SU-DHL-6 (cell line): ENCODE results near the gene HEATR5A.

Source experiments
- H2AFZ ChIP-seq: fragments of 200-600 bp; sonication (generic); 2 replicates; pipeline ENCODE4 v1.6.1; 2014; ENCODE audit warnings: low read depth, mild to moderate bottlenecking, moderate library complexity, mixed read lengths, antibody characterized with exemption, low read length; ENCODE audit not compliant: severe bottlenecking
- H3F3A ChIP-seq: fragments of 200-600 bp; shearing (Covaris generic); 2 replicates; pipeline ENCODE4 v1.6.0; 2016; ENCODE audit warnings: antibody characterized with exemption, mild to moderate bottlenecking; ENCODE audit not compliant: insufficient read depth
- H3K27ac ChIP-seq: fragments of 200-600 bp; sonication (generic); 2 replicates; pipeline ENCODE4 v1.5.1; 2016; ENCODE audit warnings: low read depth, mild to moderate bottlenecking, low read length, moderate library complexity, mixed read lengths
- H3K27me3 ChIP-seq: fragments of 200-600 bp; sonication (generic), shearing (Covaris generic); 2 replicates; pipeline ENCODE4 v1.6.0; 2014; ENCODE audit warnings: mild to moderate bottlenecking, low read length
- H3K36me3 ChIP-seq: fragments of 200-600 bp; sonication (generic); 2 replicates; pipeline ENCODE4 v1.6.1; 2014; ENCODE audit warnings: mild to moderate bottlenecking, low read length, mixed read lengths
- H3K4me2 ChIP-seq: fragments of 300-600, 200-600 bp; shearing (Covaris generic), sonication (generic); 2 replicates; pipeline ENCODE4 v1.6.0; 2014; ENCODE audit warnings: low read length, low read depth, mild to moderate bottlenecking; ENCODE audit not compliant: poor library complexity, severe bottlenecking
- H3K4me3 ChIP-seq: fragments of 200-600 bp; sonication (generic); 2 replicates; pipeline ENCODE4 v1.5.1; 2014; ENCODE audit warnings: antibody characterized with exemption, low read length, mild to moderate bottlenecking, mixed read lengths; ENCODE audit not compliant: insufficient read depth, poor library complexity, severe bottlenecking
- H3K79me2 ChIP-seq: fragments of 200-600 bp; sonication (generic); 2 replicates; pipeline ENCODE4 v1.6.1; 2014; ENCODE audit warnings: mild to moderate bottlenecking, low read length, moderate library complexity; ENCODE audit not compliant: insufficient read depth
- H3K9ac ChIP-seq: fragments of 200-600 bp; sonication (generic); 2 replicates; pipeline ENCODE4 v1.7.0; 2014; ENCODE audit warnings: mild to moderate bottlenecking, low read length
- H3K9me2 ChIP-seq: fragments of 200-600 bp; sonication (generic); replicated peaks from 2 replicates; pipeline ENCODE4 v1.6.1; 2014; ENCODE audit warnings: low read length; ENCODE audit not compliant: insufficient read depth
- H3K9me3 ChIP-seq: fragments of 200-600 bp; sonication (generic); 2 replicates; pipeline ENCODE4 v1.6.1; 2014; ENCODE audit warnings: low read length, mixed read lengths; ENCODE audit not compliant: insufficient read depth
- H4K20me1 ChIP-seq: fragments of 200-600 bp; sonication (generic); 2 replicates; pipeline ENCODE4 v1.6.1; 2014; ENCODE audit warnings: low read depth, mild to moderate bottlenecking, antibody characterized with exemption, low read length, moderate library complexity, mixed read lengths
- CTCF ChIP-seq: fragments of 200-600 bp; sonication (generic); IDR thresholded peaks from one replicate; pipeline ENCODE4 v1.5.1; 2017; ENCODE audit warnings: antibody characterized with exemption, mild to moderate bottlenecking, low read length, moderate library complexity; ENCODE audit not compliant: insufficient read depth, poor library complexity, severe bottlenecking
- EZH2phosphoT487 ChIP-seq: fragments of 200-600 bp; sonication (generic), shearing (Covaris generic); conservative IDR thresholded peaks from 2 replicates; pipeline ENCODE4 v1.6.1; 2018; ENCODE audit warnings: mild to moderate bottlenecking, antibody characterized with exemption, low read length, moderate library complexity, mixed read lengths

HEATR5A gene

DNA sequence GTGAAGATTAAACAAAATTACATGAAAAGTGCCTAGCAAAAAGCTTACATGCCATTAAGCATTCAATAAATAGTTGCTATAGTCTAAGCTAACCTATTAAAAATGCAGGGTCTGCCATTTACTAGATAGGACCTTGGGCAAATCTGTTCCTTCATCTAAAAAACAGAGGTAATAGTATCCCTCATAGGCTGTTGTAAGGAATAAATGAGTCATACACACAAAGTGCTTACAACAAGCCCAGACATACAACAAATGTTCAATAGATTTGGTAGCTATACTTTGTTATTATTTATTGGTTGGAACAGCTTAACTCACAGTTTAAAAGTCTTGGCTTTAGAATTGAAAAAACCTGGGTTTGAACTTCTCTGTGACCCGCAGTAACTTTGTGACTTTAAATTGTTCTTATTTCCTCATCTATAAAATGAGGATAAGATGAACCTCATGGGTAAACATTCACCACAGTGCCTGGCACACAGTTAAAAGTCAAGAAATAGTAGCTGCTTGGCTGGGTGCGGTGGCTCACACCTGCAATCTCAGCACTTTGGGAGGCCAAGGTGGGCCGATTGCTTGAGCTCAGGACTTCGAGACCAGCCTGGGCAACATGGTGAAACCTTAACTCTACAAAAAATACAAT lies 24.7 kb downstream of the HEATR5A start:
- Histone ChIP-seq H3K79me2 (no peaks in the 10 kb centered on the region), H3K27me3 (no peaks in the 10 kb centered on the region), H2AFZ (no peak overlapping the region), H3K9ac (no peak overlapping the region), H3K9me2 (no peaks in the 10 kb centered on the region), H3K4me3 (no peak overlapping the region), H4K20me1 (no peaks in the 10 kb centered on the region), H3F3A (no peaks in the 10 kb centered on the region), H3K9me3 (no peaks in the 10 kb centered on the region), H3K27ac (no peak overlapping the region), H3K4me2 (no peak overlapping the region), H3K36me3 (peaks cover 10% of the 10 kb centered on the region; the same call in 1 of the 2 replicates)
- no peak for TF ChIP-seq EZH2phosphoT487

- no peaks in the 10 kb centered on the region for H3K9me2 ChIP-seq
- peaks cover 9% of the 10 kb centered on the region; the same call in 1 of the 2 replicates for H3K36me3 ChIP-seq
- no peak overlapping the region for H2AFZ ChIP-seq
- no peaks in the 10 kb centered on the region for H4K20me1 ChIP-seq
- no peak overlapping the region for H3K27ac ChIP-seq
- no peaks in the 10 kb centered on the region for H3K9me3 ChIP-seq
- no peaks in the 10 kb centered on the region for H3K27me3 ChIP-seq
- H3K4me2 ChIP-seq: no peak overlapping the region
- no peak overlapping the region for H3K4me3 ChIP-seq
- TF ChIP-seq CTCF: no peak
- TF ChIP-seq EZH2phosphoT487: no peak
- H3F3A ChIP-seq: no peaks in the 10 kb centered on the region
- H3K79me2 ChIP-seq: no peaks in the 10 kb centered on the region
- no peak overlapping the region for H3K9ac ChIP-seq
Observed at GRCh38 chr14:31395119-31395518, 25.2 kb downstream of the HEATR5A start.

DNA sequence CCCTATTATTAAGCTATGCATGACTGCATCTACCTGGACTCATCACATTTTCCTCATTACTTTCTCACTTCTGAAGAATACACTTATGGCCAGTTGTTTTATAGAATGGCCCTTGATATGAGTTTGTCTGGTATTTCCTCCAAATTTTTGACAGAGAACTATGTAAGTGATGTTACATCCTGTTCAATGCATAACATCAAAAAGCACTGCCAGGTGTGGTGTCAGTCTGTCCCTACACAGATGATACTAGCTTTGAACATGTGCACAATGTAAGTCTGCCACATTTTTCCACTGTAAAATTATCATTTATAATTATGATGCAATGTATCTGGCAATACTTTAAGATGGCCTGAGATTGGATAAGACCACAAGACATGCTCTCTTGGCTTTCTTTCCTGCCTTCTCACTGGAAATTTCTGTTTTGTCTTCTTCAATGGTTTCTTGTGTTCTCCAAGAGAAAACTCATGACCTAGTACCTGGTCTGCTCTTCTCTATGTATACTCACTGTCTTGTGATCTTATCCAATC lies 28.3 kb downstream of the HEATR5A start:
- Histone ChIP-seq H3K9ac (no peak overlapping the region), H4K20me1 (no peaks in the 10 kb centered on the region), H3K79me2 (no peaks in the 10 kb centered on the region), H3K36me3 (no peaks in the 10 kb centered on the region; the same call in 1 of the 2 replicates), H3K4me2 (no peak overlapping the region), H3K27me3 (no peaks in the 10 kb centered on the region), H3K4me3 (no peak overlapping the region), H3K27ac (no peak overlapping the region), H3K9me3 (no peaks in the 10 kb centered on the region), H3K9me2 (no peaks in the 10 kb centered on the region), H2AFZ (no peak overlapping the region), H3F3A (no peaks in the 10 kb centered on the region)
- TF ChIP-seq CTCF (no peak), EZH2phosphoT487 (no peak)

- H3K9ac ChIP-seq: no peak overlapping the region
- no peaks in the 10 kb centered on the region for H3K27me3 ChIP-seq
- H3K4me3 ChIP-seq: no peak overlapping the region
- no peak overlapping the region for H3K4me2 ChIP-seq
- no peaks in the 10 kb centered on the region for H3F3A ChIP-seq
- TF ChIP-seq EZH2phosphoT487 (no peak), CTCF (no peak)
- H3K27ac ChIP-seq: no peak overlapping the region
- H3K9me2 ChIP-seq: no peaks in the 10 kb centered on the region
- no peak overlapping the region for H2AFZ ChIP-seq
- no peaks in the 10 kb centered on the region for H3K9me3 ChIP-seq
- H3K79me2 ChIP-seq: no peaks in the 10 kb centered on the region
- no peaks in the 10 kb centered on the region; the same call in 1 of the 2 replicates for H3K36me3 ChIP-seq
- H4K20me1 ChIP-seq: no peaks in the 10 kb centered on the region
Observed at GRCh38 chr14:31391473-31391872, 28.9 kb downstream of the HEATR5A start.
